PC-3 (cell line): Measurements from ENCODE around the gene BCAS3.

ENCODE experiments used
- EZH2 ChIP-seq: fragments of 300-600 bp; sonication (generic); IDR thresholded peaks from one replicate; pipeline ENCODE4 v1.6.1; 2017; ENCODE audit warnings: antibody characterized with exemption, mild to moderate bottlenecking, low read length; ENCODE audit not compliant: unreplicated experiment
- EZH2phosphoT487 ChIP-seq: fragments of 300-600 bp; sonication (generic); IDR thresholded peaks from 2 replicates; pipeline ENCODE4 v1.6.1; 2018; ENCODE audit warnings: mild to moderate bottlenecking, antibody characterized with exemption, low read length, borderline replicate concordance
- TF ChIP-seq, protein P1 (sequence below): fragments of 300-600 bp; sonication (generic); conservative IDR thresholded peaks from 2 replicates; pipeline ENCODE4 v1.5.1; 2017; ENCODE audit warnings: antibody characterized with exemption, low read depth, mild to moderate bottlenecking, low read length

- TF ChIP-seq, protein P1, sequence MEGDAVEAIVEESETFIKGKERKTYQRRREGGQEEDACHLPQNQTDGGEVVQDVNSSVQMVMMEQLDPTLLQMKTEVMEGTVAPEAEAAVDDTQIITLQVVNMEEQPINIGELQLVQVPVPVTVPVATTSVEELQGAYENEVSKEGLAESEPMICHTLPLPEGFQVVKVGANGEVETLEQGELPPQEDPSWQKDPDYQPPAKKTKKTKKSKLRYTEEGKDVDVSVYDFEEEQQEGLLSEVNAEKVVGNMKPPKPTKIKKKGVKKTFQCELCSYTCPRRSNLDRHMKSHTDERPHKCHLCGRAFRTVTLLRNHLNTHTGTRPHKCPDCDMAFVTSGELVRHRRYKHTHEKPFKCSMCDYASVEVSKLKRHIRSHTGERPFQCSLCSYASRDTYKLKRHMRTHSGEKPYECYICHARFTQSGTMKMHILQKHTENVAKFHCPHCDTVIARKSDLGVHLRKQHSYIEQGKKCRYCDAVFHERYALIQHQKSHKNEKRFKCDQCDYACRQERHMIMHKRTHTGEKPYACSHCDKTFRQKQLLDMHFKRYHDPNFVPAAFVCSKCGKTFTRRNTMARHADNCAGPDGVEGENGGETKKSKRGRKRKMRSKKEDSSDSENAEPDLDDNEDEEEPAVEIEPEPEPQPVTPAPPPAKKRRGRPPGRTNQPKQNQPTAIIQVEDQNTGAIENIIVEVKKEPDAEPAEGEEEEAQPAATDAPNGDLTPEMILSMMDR = no peak
- no peak for TF ChIP-seq EZH2phosphoT487
- TF ChIP-seq EZH2 = no peak
These were observed 483.3 kb downstream of the BCAS3 start for GRCh38 chr17:61160789-61161445.
